Calu3 (cell line): Measurements from ENCODE around the gene IL17RD. TPM values are rescaled to one million over a fixed set of nuclear protein-coding genes. Genes with fewer than 3 reads are reported as not detected.

Source experiments
- BruUV-seq: library from RNA; stranded (reverse); fragments of 400-500 nt; replicated peaks from 2 replicates; lab custom pipeline; 2021; lab: Mats Ljungman, UMichigan
- CTCF ChIA-PET: fragments of 300-600 bp; sonication (Branson Sonifier 250); formaldehyde crosslinking; loops from one replicate; lab custom pipeline; 2022; ENCODE audit warnings: antibody characterized with exemption; lab: Charles Lee
- DNase-seq: peaks from one replicate; pipeline ENCODE4 v3.0.0; 2022
- H3K27ac Mint-ChIP-seq: one replicate; pipeline ENCODE4 v1.8.0; 2022; ENCODE audit warnings: mixed read lengths; ENCODE audit not compliant: unreplicated experiment
- H3K27me3 Mint-ChIP-seq: one replicate; pipeline ENCODE4 v1.8.0; 2022; ENCODE audit warnings: mixed read lengths; ENCODE audit not compliant: unreplicated experiment
- H3K36me3 Mint-ChIP-seq: one replicate; pipeline ENCODE4 v1.8.0; 2022; ENCODE audit warnings: mild to moderate bottlenecking, moderate library complexity, mixed read lengths; ENCODE audit not compliant: insufficient read depth, unreplicated experiment
- H3K4me1 Mint-ChIP-seq: one replicate; pipeline ENCODE4 v1.8.0; 2022; ENCODE audit warnings: mild to moderate bottlenecking, low read depth, mixed read lengths; ENCODE audit not compliant: unreplicated experiment
- H3K4me3 Mint-ChIP-seq: one replicate; pipeline ENCODE4 v1.8.0; 2022; ENCODE audit warnings: mild to moderate bottlenecking, low read depth, moderate library complexity, mixed read lengths; ENCODE audit not compliant: unreplicated experiment
- H3K9me3 Mint-ChIP-seq: one replicate; pipeline ENCODE4 v1.8.0; 2022; ENCODE audit warnings: low read depth, mixed read lengths; ENCODE audit not compliant: unreplicated experiment
- intact Hi-C: fragments of 100-400 bp; cut with micrococcal nuclease; formaldehyde crosslinking; loops from one replicate; pipeline ENCODE4 v1.10.0; 2022; ENCODE audit not compliant: unreplicated experiment
- total RNA-seq: library from RNA; stranded (reverse); gene quantifications from 2 replicates; pipeline ENCODE4 v1.2.3, GENCODE V29; 2022
- TF ChIP-seq, protein P1 (sequence below): fragments of 200-600 bp; IDR thresholded peaks from one replicate; pipeline ENCODE4 v1.8.0; 2022; ENCODE audit warnings: antibody characterized with exemption; ENCODE audit not compliant: unreplicated experiment

Gene IL17RD
- total RNA-seq, 1 experiment from 2014 or later: 2.2 TPM

GRCh38 chr3:57109437-57110199 is 55.5 kb downstream of the IL17RD start:
- peak overlapping the region; percentile 52 for H3K4me3 Mint-ChIP-seq
- H3K36me3 Mint-ChIP-seq: peaks cover 12% of the 10 kb centered on the region
- TF ChIP-seq, protein P1, sequence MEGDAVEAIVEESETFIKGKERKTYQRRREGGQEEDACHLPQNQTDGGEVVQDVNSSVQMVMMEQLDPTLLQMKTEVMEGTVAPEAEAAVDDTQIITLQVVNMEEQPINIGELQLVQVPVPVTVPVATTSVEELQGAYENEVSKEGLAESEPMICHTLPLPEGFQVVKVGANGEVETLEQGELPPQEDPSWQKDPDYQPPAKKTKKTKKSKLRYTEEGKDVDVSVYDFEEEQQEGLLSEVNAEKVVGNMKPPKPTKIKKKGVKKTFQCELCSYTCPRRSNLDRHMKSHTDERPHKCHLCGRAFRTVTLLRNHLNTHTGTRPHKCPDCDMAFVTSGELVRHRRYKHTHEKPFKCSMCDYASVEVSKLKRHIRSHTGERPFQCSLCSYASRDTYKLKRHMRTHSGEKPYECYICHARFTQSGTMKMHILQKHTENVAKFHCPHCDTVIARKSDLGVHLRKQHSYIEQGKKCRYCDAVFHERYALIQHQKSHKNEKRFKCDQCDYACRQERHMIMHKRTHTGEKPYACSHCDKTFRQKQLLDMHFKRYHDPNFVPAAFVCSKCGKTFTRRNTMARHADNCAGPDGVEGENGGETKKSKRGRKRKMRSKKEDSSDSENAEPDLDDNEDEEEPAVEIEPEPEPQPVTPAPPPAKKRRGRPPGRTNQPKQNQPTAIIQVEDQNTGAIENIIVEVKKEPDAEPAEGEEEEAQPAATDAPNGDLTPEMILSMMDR: no peak
- intact Hi-C loops: no loop called here
- peak overlapping the region; percentile 36 for H3K27ac Mint-ChIP-seq
- CTCF ChIA-PET: interaction anchor here (1.2 kb wide), 2 partner anchors 9 kb away, joined by 3 read pairs; no protein-coding TSS in a partner anchor
- DNase-seq: peak; percentile 38
- H3K9me3 Mint-ChIP-seq: no peaks in the 10 kb centered on the region
- H3K27me3 Mint-ChIP-seq: no peaks in the 10 kb centered on the region
- peaks cover 13% of the 10 kb centered on the region for H3K4me1 Mint-ChIP-seq
- TSS peak; percentile 98 for BruUV-seq

GRCh38 chr3:57108684-57109083 is 56.5 kb downstream of the IL17RD start:
- Mint-ChIP-seq H3K4me3 (no peak overlapping the region), H3K4me1 (peaks cover 13% of the 10 kb centered on the region), H3K36me3 (peaks cover 12% of the 10 kb centered on the region), H3K27me3 (no peaks in the 10 kb centered on the region), H3K9me3 (no peaks in the 10 kb centered on the region), H3K27ac (no peak overlapping the region)
- TF ChIP-seq, protein P1: no peak
- CTCF ChIA-PET: no interaction called here
- no TSS peak for BruUV-seq
- intact Hi-C loops: no loop called here
- DNase-seq: no peak

- no TSS peak for BruUV-seq
- DNase-seq: no peak
- H3K4me1 Mint-ChIP-seq: peaks cover 8% of the 10 kb centered on the region
- no peaks in the 10 kb centered on the region for H3K9me3 Mint-ChIP-seq
- no peaks in the 10 kb centered on the region for H3K27me3 Mint-ChIP-seq
- H3K36me3 Mint-ChIP-seq: peaks cover 12% of the 10 kb centered on the region
- H3K27ac Mint-ChIP-seq: no peak overlapping the region
- H3K4me3 Mint-ChIP-seq: no peak overlapping the region
- intact Hi-C loops: no loop called here
- CTCF ChIA-PET: no interaction called here
- TF ChIP-seq, protein P1: no peak
These were observed 59.6 kb downstream of the IL17RD start for GRCh38 chr3:57105585-57105984.

DNA sequence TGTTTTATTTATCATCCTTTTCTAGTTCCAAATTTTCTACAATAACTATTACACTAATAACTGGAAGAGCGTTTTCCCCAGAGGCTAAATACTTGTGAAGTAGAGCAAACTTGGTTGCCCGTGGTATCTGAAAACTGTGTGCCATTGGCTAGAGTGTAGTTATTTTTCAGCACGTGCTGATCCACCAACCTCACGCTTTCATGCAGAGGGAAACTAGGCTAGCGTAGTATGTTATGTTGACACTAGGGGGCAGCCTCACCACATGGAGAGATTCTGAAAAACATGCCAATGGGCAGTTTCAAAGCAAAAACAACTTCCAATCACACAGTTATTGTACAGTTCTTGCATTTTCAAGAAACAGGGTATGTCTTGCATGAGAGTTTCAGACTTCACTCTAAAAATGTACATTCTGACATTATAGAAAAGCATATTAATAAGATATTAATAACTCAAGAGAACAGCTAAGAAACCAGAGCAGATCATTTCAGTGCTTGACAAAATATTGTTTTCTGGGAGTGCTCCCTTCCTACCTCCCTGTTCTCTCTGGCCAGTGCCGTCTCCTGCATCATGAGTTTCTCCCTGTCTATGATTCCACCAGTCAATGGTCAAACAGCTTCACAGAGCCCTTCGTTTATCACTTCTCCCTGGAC is 65.0 kb downstream of the IL17RD start:
- intact Hi-C loops: loop anchor here (1.0 to 5.0 kb wide), 2 partner anchors 67 to 122 kb away; partner anchors contain the start of gene IL17RD
- peak; percentile 79 for DNase-seq
- BruUV-seq: no TSS peak
- no peak overlapping the region for H3K4me3 Mint-ChIP-seq
- TF ChIP-seq, protein P1: peak; percentile 82
- H3K27me3 Mint-ChIP-seq: no peaks in the 10 kb centered on the region
- no peaks in the 10 kb centered on the region for H3K9me3 Mint-ChIP-seq
- CTCF ChIA-PET: interaction anchor here (0.6 to 1.7 kb wide), 3 partner anchors 10 to 434 kb away, joined by 3 to 5 read pairs (median 3); no protein-coding TSS in a partner anchor
- peaks cover 17% of the 10 kb centered on the region for H3K4me1 Mint-ChIP-seq
- no peak overlapping the region for H3K27ac Mint-ChIP-seq
- no peaks in the 10 kb centered on the region for H3K36me3 Mint-ChIP-seq
